Endothelial cell of umbilical vein (primary cell): ENCODE results near the gene TIMMDC1. TPM values are rescaled to one million over a fixed set of nuclear protein-coding genes. Genes with fewer than 3 reads are reported as not detected.

Source experiments
- BruUV-seq: library from RNA; stranded (reverse); fragments of 400-500 nt; replicated peaks from 2 replicates; lab custom pipeline; 2021; lab: Mats Ljungman, UMichigan
- CTCF ChIA-PET: fragments of 300-600, 350-600 bp; sonication (Branson Sonifier 250); formaldehyde crosslinking; loops from one replicate; lab custom pipeline; 2021; ENCODE audit warnings: antibody characterized with exemption, inconsistent platforms; lab: Charles Lee
- POLR2A ChIA-PET: fragments of 300-600, 350-600 bp; sonication (Branson Sonifier 250); formaldehyde crosslinking; loops from one replicate; lab custom pipeline; 2021; ENCODE audit warnings: antibody characterized with exemption, inconsistent platforms; lab: Charles Lee
- DNase-seq: peaks from one replicate; pipeline ENCODE4 v3.0.0-alpha.2; 2011; ENCODE audit warnings: low read depth, low spot score
- FAIRE-seq: peaks from 2 replicates; lab custom pipeline; 2011; peaks lifted over from hg19 to GRCh38; lab: Jason Lieb, UNC
- H2AFZ ChIP-seq: 2 replicates; pipeline ENCODE4 v1.6.0; 2012; ENCODE audit warnings: low read depth, low read length, control low read depth, inconsistent platforms
- H3K27ac ChIP-seq: 2 replicates; pipeline ENCODE4 v1.5.1; 2011; ENCODE audit warnings: low read depth, mild to moderate bottlenecking, control low read depth, low read length, moderate library complexity; ENCODE audit not compliant: insufficient read depth
- H3K27me3 ChIP-seq, 2 experiments: 2 replicates each; pipeline versions ENCODE4 v1.6.0 to v1.6.1; 2011; ENCODE audit warnings: low read length in 2 of 2, mixed read lengths in 1 of 2; ENCODE audit not compliant: control insufficient read depth in 2 of 2, insufficient read depth in 2 of 2
- H3K36me3 ChIP-seq, 2 experiments: 2 replicates in 1 of 2; 3 replicates in 1 of 2; pipeline ENCODE4 v1.5.1; 2011; ENCODE audit warnings: low read length in 2 of 2, mild to moderate bottlenecking in 1 of 2, moderate library complexity in 1 of 2; ENCODE audit not compliant: control insufficient read depth in 2 of 2, insufficient read depth in 2 of 2; ENCODE audit errors: extremely low read depth in 1 of 2
- H3K4me1 ChIP-seq: 3 replicates; pipeline ENCODE4 v1.5.1; 2011; ENCODE audit warnings: mild to moderate bottlenecking, low read length; ENCODE audit not compliant: control insufficient read depth, insufficient read depth; ENCODE audit errors: extremely low read depth
- H3K4me2 ChIP-seq: 2 replicates; pipeline ENCODE4 v1.6.1; 2011; ENCODE audit warnings: low read length, control low read depth, mixed read lengths; ENCODE audit not compliant: insufficient read depth
- H3K4me3 ChIP-seq, 3 experiments: fragments of 200-600 bp in 1 of 3; sonication (generic), shearing (Covaris generic) in 1 of 3; replicated peaks in 1 of 3; 2 replicates each; pipeline ENCODE4 v1.5.1; 2011 to 2016; ENCODE audit warnings: control low read depth in 3 of 3, low read length in 3 of 3, mild to moderate bottlenecking in 2 of 3, inconsistent platforms in 1 of 3, low read depth in 1 of 3, moderate library complexity in 1 of 3; ENCODE audit not compliant: insufficient read depth in 1 of 3
- H3K79me2 ChIP-seq: 2 replicates; pipeline ENCODE4 v1.6.0; 2012; ENCODE audit warnings: low read length, inconsistent platforms; ENCODE audit not compliant: control insufficient read depth, insufficient read depth
- H3K9ac ChIP-seq: replicated peaks from 2 replicates; pipeline ENCODE3; 2011; ENCODE audit warnings: low read length, control low read depth; ENCODE audit not compliant: insufficient read depth; ENCODE audit errors: extremely low read depth
- H3K9me1 ChIP-seq: replicated peaks from 3 replicates; pipeline ENCODE4 v1.6.0; 2011; ENCODE audit warnings: mild to moderate bottlenecking, low read length; ENCODE audit not compliant: control insufficient read depth, insufficient read depth; ENCODE audit errors: extremely low read depth
- H3K9me3 ChIP-seq: replicated peaks from 2 replicates; pipeline ENCODE4 v1.5.1; 2012; ENCODE audit warnings: low read length, inconsistent platforms; ENCODE audit not compliant: control insufficient read depth, insufficient read depth
- H4K20me1 ChIP-seq: replicated peaks from 2 replicates; pipeline ENCODE3; 2011; ENCODE audit warnings: mild to moderate bottlenecking, low read length; ENCODE audit not compliant: control insufficient read depth, insufficient read depth; ENCODE audit errors: extremely low read depth
- CTCF ChIP-seq, 2 donors: IDR thresholded peaks; 1 replicate in 1 of 2; 2 replicates in 1 of 2; pipeline ENCODE4 v1.5.1; 2011; ENCODE audit warnings: low read length in 2 of 2, mild to moderate bottlenecking in 2 of 2, moderate library complexity in 2 of 2, control low read depth in 1 of 2, inconsistent platforms in 1 of 2, low read depth in 1 of 2; ENCODE audit not compliant: insufficient read depth in 1 of 2; ENCODE audit errors: extremely low read depth in 1 of 2
- FOS ChIP-seq: IDR thresholded peaks from 2 replicates; pipeline ENCODE4 v1.6.1; 2011; ENCODE audit warnings: mild to moderate bottlenecking, low read length, moderate library complexity, borderline replicate concordance; ENCODE audit not compliant: insufficient read depth
- GATA2 ChIP-seq: IDR thresholded peaks from 2 replicates; pipeline ENCODE4 v1.7.0; 2011; ENCODE audit warnings: low read depth, mild to moderate bottlenecking, moderate library complexity, mixed read lengths, low read length; ENCODE audit not compliant: insufficient read length, insufficient read depth
- JUN ChIP-seq: IDR thresholded peaks from 2 replicates; pipeline ENCODE4 v1.6.1; 2011; ENCODE audit warnings: borderline replicate concordance, low read depth; ENCODE audit not compliant: insufficient read length, insufficient read depth
- MAX ChIP-seq: IDR thresholded peaks from 2 replicates; pipeline ENCODE4 v1.6.1; 2011; ENCODE audit not compliant: insufficient read depth, insufficient read length
- MYC ChIP-seq: IDR thresholded peaks from one replicate; pipeline ENCODE4 v1.6.1; 2011; ENCODE audit warnings: mild to moderate bottlenecking, low read depth, low read length
- POLR2A ChIP-seq: IDR thresholded peaks from 2 replicates; pipeline ENCODE4 v1.6.1; 2012; ENCODE audit warnings: low read depth, mild to moderate bottlenecking, control low read depth, low read length
- POLR2AphosphoS5 ChIP-seq: IDR thresholded peaks from 2 replicates; pipeline ENCODE4 v1.6.1; 2012; ENCODE audit warnings: low read depth, mild to moderate bottlenecking, control low read depth, low read length, moderate library complexity; ENCODE audit not compliant: insufficient read depth
- dilution Hi-C: fragments of 300-500 bp; cut with MboI; formaldehyde crosslinking; loops from one replicate; pipeline ENCODE4 v1.15.0; 2019; ENCODE audit warnings: low sequenced_read_pairs; ENCODE audit not compliant: extremely low pct_ligation_motif_present
- intact Hi-C: fragments of 100-400 bp; cut with micrococcal nuclease; formaldehyde crosslinking; loops from one replicate; pipeline ENCODE4 v1.10.0; 2022
- polyA plus RNA-seq, 4 experiments: library from polyadenylated mRNA; depleted of rRNA in 3 of 4; stranded (reverse) in 3 of 4; unstranded in 1 of 4; fragments of >200 nt; gene quantifications; 2 replicates each; pipeline versions ENCODE4 v1.2.1 to v1.2.3, GENCODE V29; 2011 to 2012; ENCODE audit warnings: missing spikeins in 1 of 4
- total RNA-seq: library from RNA; stranded (reverse); gene quantifications from 2 replicates; pipeline ENCODE4 v1.2.3, GENCODE V29; 2021

Gene TIMMDC1
- total and polyA plus RNA-seq, 2 donors (not counting 3 experiments of a cell fraction or from before 2014, with no cell fraction given) = 49.2 to 76.2 TPM

- no peaks in the 10 kb centered on the region for H3K27me3 ChIP-seq
- no peak overlapping the region for H2AFZ ChIP-seq
- H3K79me2 ChIP-seq = no peaks in the 10 kb centered on the region
- dilution Hi-C loops = no loop called here
- ChIA-PET POLR2A (no interaction called here), CTCF (interaction anchor here (1.5 kb wide), 1 partner anchor 10 kb away, joined by 3 read pairs; no protein-coding TSS in a partner anchor)
- no peak for FAIRE-seq
- H3K36me3 ChIP-seq = peaks cover 3 to 11% of the 10 kb centered on the region in 2 experiments
- intact Hi-C loops = no loop called here
- TF ChIP-seq JUN (no peak), MAX (no peak), POLR2A (no peak), FOS (no peak)
- H3K4me3 ChIP-seq = no peak overlapping the region
- H3K9me3 ChIP-seq = no peaks in the 10 kb centered on the region
- no peak for DNase-seq
- BruUV-seq = no TSS peak
- no peak overlapping the region for H3K27ac ChIP-seq
- H3K4me2 ChIP-seq = no peak overlapping the region
- no peaks in the 10 kb centered on the region for H3K4me1 ChIP-seq
- no peak overlapping the region for H3K9ac ChIP-seq
- no peaks in the 10 kb centered on the region for H4K20me1 ChIP-seq
- H3K9me1 ChIP-seq = no peaks in the 10 kb centered on the region
Observed at GRCh38 chr3:119508172-119508845, 10.0 kb downstream of the TIMMDC1 start.

GRCh38 chr3:119510690-119511089, 12.3 kb downstream of the TIMMDC1 start:
- intact Hi-C loops (no loop called here), dilution Hi-C loops (no loop called here)
- Histone ChIP-seq H3K27me3 (no peaks in the 10 kb centered on the region), H3K9me1 (no peaks in the 10 kb centered on the region), H3K36me3 (peaks cover 3 to 9% of the 10 kb centered on the region in 2 experiments), H3K9ac (no peak overlapping the region), H3K79me2 (no peaks in the 10 kb centered on the region), H3K9me3 (no peaks in the 10 kb centered on the region), H3K4me3 (no peak overlapping the region), H3K27ac (no peak overlapping the region), H2AFZ (no peak overlapping the region), H3K4me1 (no peaks in the 10 kb centered on the region), H3K4me2 (no peak overlapping the region), H4K20me1 (no peaks in the 10 kb centered on the region)
- TF ChIP-seq POLR2A = no peak
- TF ChIP-seq FOS = no peak
- no peak for TF ChIP-seq JUN
- no peak for TF ChIP-seq MAX
- TF ChIP-seq POLR2AphosphoS5 = no peak
- TF ChIP-seq GATA2 = no peak
- no peak for TF ChIP-seq CTCF (IDR thresholded peaks at IDR 0.05; ENCODE audit: extremely low read depth in 1 of 2, insufficient read depth in 1 of 2, low read depth in 1 of 2, low read length in 2 of 2)
- no peak for TF ChIP-seq MYC
- POLR2A ChIA-PET = no interaction called here
- CTCF ChIA-PET = no interaction called here
- FAIRE-seq (no peak), DNase-seq (no peak)
- BruUV-seq = no TSS peak
